ENCODE data around the gene ENTPD2. TPM values are rescaled to one million over a fixed set of nuclear protein-coding genes. Genes with fewer than 3 reads are reported as not detected.

The ENTPD2 gene
- total RNA-seq, 1 experiment from 2014 or later = 9.0 TPM

DNA sequence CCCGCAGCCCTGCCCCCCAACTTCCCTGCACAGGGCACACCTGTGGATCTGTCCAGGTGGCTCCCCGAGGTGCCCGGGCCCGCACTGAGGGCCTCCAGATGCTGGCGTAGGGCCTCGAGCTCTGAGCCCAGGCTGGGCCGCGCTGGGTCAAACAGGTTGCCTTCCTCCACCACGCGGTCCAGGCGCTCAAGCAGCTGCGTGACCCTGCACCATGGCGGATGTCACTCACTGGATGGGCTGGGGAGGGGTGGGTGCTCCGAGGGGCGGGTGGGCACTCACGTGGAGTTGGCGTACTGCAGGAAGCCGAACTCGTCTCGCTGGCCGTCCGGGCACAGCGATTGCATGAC lies 31.2 kb downstream of the ENTPD2 start:
- Histone ChIP-seq H4K20me1 (ENCODE audit: insufficient read depth) (no peaks in the 10 kb centered on the region; the same call in 1 of the 2 replicates), H3K4me3 (no peak overlapping the region), H3K27ac (no peak overlapping the region), H3K4me1 (replicated peaks; ENCODE audit: insufficient read depth) (no peaks in the 10 kb centered on the region), H3K9me2 (ENCODE audit: insufficient read depth) (no peaks in the 10 kb centered on the region), H3K36me3 (ENCODE audit: low read depth) (no peaks in the 10 kb centered on the region), H3K79me2 (ENCODE audit: low read depth) (no peaks in the 10 kb centered on the region), H3K27me3 (ENCODE audit: insufficient read depth, low read depth) (no peaks in the 10 kb centered on the region), H3F3A (ENCODE audit: insufficient read depth, low read depth) (peaks cover 7% of the 10 kb centered on the region; the same call in 1 of the 2 replicates), H2AFZ (no peak overlapping the region), H3K4me2 (no peak overlapping the region), H3K9me3 (ENCODE audit: insufficient read depth, low read depth) (no peaks in the 10 kb centered on the region)
- intact Hi-C loops (cut with micrococcal nuclease; ENCODE audit: unreplicated experiment) = no loop called here
- ChIA-PET POLR2A (ENCODE audit: unreplicated experiment) (no interaction called here), CTCF (interaction anchor here (0.6 to 1.0 kb wide), 2 partner anchors 21 to 75 kb away, joined by 10 to 12 read pairs; no protein-coding TSS in a partner anchor)
- TF ChIP-seq, protein P1, sequence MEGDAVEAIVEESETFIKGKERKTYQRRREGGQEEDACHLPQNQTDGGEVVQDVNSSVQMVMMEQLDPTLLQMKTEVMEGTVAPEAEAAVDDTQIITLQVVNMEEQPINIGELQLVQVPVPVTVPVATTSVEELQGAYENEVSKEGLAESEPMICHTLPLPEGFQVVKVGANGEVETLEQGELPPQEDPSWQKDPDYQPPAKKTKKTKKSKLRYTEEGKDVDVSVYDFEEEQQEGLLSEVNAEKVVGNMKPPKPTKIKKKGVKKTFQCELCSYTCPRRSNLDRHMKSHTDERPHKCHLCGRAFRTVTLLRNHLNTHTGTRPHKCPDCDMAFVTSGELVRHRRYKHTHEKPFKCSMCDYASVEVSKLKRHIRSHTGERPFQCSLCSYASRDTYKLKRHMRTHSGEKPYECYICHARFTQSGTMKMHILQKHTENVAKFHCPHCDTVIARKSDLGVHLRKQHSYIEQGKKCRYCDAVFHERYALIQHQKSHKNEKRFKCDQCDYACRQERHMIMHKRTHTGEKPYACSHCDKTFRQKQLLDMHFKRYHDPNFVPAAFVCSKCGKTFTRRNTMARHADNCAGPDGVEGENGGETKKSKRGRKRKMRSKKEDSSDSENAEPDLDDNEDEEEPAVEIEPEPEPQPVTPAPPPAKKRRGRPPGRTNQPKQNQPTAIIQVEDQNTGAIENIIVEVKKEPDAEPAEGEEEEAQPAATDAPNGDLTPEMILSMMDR (conservative IDR thresholded peaks at IDR 0.05) = no peak
- TF ChIP-seq EZH2 (IDR thresholded peaks at IDR 0.05; ENCODE audit: low read depth) = no peak
- no TSS peak for BruUV-seq (replicated peaks)
- DNase-seq = no peak

DNA sequence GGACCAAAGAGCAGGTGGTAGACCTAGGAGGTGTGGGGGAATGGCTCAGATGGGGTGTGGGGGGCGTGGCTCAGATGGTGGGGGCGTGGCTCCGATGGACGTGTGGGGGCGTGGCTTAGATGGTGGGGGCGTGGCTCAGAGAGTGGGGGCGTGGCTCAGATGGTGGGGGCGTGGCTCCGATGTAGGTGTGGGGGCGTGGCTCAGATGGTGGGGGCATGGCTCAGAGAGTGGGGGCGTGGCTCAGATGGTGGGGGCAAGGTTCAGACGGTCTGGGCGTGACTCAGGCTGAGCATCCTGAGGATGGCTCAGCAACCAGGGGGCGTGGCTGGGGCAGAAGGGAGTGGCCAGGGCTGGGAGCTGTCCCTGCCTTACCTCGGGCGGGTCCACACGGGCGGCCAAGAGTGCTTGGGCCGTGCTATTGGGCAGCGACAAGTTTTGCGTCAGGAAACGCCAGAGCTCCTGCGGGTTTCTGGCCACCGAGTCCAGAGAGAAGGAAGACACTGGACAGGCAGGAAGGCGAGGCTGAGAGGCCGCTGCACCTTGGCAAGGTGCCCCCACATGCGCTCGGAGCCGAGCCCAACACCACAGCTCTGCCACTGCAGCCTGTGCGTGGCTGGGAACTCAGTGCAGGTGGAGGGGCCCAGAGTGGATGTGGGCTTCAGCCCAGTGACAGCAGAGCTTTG lies 31.7 kb downstream of the ENTPD2 start:
- no peaks in the 10 kb centered on the region for H3K79me2 ChIP-seq (ENCODE audit: low read depth)
- H3K36me3 ChIP-seq (ENCODE audit: low read depth) = no peaks in the 10 kb centered on the region
- BruUV-seq (replicated peaks) = no TSS peak
- H3K27ac ChIP-seq = no peak overlapping the region
- no peak for TF ChIP-seq EZH2 (IDR thresholded peaks at IDR 0.05; ENCODE audit: low read depth)
- H3K9me3 ChIP-seq (ENCODE audit: insufficient read depth, low read depth) = no peaks in the 10 kb centered on the region
- H3K9me2 ChIP-seq (ENCODE audit: insufficient read depth) = no peaks in the 10 kb centered on the region
- POLR2A ChIA-PET (ENCODE audit: unreplicated experiment) = no interaction called here
- DNase-seq = peak; percentile 81 to 89
- no peak overlapping the region for H3K4me3 ChIP-seq
- intact Hi-C loops (cut with micrococcal nuclease; ENCODE audit: unreplicated experiment) = no loop called here
- no peaks in the 10 kb centered on the region for H3K4me1 ChIP-seq (replicated peaks; ENCODE audit: insufficient read depth)
- no peak overlapping the region for H2AFZ ChIP-seq
- no peaks in the 10 kb centered on the region; the same call in 1 of the 2 replicates for H4K20me1 ChIP-seq (ENCODE audit: insufficient read depth)
- H3F3A ChIP-seq (ENCODE audit: insufficient read depth, low read depth) = peaks cover 7% of the 10 kb centered on the region; the same call in 1 of the 2 replicates
- CTCF ChIA-PET = interaction anchor here (0.6 to 1.0 kb wide), 2 partner anchors 21 to 74 kb away, joined by 10 to 12 read pairs; no protein-coding TSS in a partner anchor
- no peak overlapping the region for H3K4me2 ChIP-seq
- H3K27me3 ChIP-seq (ENCODE audit: insufficient read depth, low read depth) = no peaks in the 10 kb centered on the region

DNA sequence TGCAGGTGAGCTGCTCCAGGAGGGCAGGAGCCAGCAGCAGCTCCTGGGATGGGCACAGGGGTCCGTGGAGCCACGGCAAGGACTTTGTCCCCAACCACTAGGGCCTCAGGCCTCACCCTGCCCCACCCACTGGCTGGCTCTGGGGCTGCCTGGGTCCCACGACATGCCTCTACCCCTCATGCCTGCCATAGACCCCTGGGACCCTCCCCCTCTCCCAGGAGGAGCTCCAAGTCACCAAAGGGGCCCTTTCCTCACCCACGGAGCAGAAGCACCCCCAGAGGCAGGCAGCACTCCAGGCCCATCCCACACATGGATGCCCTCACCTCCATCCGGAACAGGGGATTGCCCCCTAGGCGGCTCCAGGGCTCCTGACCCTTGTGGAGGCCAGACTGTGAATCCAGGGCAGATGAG lies 32.3 kb downstream of the ENTPD2 start:
- Histone ChIP-seq H3K79me2 (ENCODE audit: low read depth) (no peaks in the 10 kb centered on the region), H3K4me3 (no peak overlapping the region), H3F3A (ENCODE audit: insufficient read depth, low read depth) (peaks cover 7% of the 10 kb centered on the region; the same call in 1 of the 2 replicates), H3K9me2 (ENCODE audit: insufficient read depth) (no peaks in the 10 kb centered on the region), H3K27me3 (ENCODE audit: insufficient read depth, low read depth) (no peaks in the 10 kb centered on the region), H3K4me1 (replicated peaks; ENCODE audit: insufficient read depth) (no peaks in the 10 kb centered on the region), H3K27ac (no peak overlapping the region), H3K4me2 (no peak overlapping the region), H2AFZ (no peak overlapping the region), H3K9me3 (ENCODE audit: insufficient read depth, low read depth) (no peaks in the 10 kb centered on the region), H4K20me1 (ENCODE audit: insufficient read depth) (no peaks in the 10 kb centered on the region; the same call in 1 of the 2 replicates), H3K36me3 (ENCODE audit: low read depth) (no peaks in the 10 kb centered on the region)
- no TSS peak for BruUV-seq (replicated peaks)
- DNase-seq = no peak
- POLR2A ChIA-PET (ENCODE audit: unreplicated experiment) = no interaction called here
- no peak for TF ChIP-seq EZH2 (IDR thresholded peaks at IDR 0.05; ENCODE audit: low read depth)
- TF ChIP-seq, protein P1 (conservative IDR thresholded peaks at IDR 0.05) = no peak
- intact Hi-C loops (cut with micrococcal nuclease; ENCODE audit: unreplicated experiment) = no loop called here
- CTCF ChIA-PET = interaction anchor here (0.5 to 1.0 kb wide), 2 partner anchors 71 to 74 kb away, joined by 5 to 10 read pairs; no protein-coding TSS in a partner anchor

Data from PC-9 (cell line).